Measurements from ENCODE around the gene ETFB.

The ETFB gene

DNA sequence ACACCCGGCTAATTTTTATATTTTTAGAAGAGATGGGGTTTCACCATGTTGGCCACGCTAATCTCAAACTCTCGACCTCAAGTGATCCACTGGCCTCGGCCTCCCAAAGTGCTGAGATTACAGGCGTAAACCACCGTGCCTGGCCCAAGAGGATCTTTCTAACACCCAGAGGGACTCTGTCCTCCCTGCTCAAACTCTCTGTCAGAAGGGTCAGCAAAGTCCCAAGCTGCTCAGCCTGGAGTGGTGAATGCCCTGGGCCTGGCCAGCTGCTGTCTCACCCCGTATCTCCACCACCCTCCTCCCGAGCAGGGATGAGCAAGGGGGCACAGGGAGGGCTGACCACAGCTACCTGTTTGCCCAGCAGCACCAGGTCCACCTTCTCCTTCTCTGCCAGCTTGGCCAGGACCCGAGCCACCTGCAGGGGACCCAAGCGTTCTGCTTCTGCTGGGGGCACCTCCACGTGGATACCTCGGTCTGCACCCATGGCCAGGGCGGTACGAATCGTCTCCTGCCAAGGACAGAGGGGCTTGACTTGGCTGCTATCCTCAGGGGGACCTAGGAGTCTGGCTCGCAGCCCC, 13.3 kb downstream of the ETFB start:
- no peak for DNase-seq (ENCODE audit: low read depth)
- H3K4me3 ChIP-seq (ENCODE audit: low read depth, low read length), result no peak overlapping the region
- in situ Hi-C loops (cut with HindIII; ENCODE audit: low sequenced_read_pairs), result no loop called here
- TF ChIP-seq, protein P1, sequence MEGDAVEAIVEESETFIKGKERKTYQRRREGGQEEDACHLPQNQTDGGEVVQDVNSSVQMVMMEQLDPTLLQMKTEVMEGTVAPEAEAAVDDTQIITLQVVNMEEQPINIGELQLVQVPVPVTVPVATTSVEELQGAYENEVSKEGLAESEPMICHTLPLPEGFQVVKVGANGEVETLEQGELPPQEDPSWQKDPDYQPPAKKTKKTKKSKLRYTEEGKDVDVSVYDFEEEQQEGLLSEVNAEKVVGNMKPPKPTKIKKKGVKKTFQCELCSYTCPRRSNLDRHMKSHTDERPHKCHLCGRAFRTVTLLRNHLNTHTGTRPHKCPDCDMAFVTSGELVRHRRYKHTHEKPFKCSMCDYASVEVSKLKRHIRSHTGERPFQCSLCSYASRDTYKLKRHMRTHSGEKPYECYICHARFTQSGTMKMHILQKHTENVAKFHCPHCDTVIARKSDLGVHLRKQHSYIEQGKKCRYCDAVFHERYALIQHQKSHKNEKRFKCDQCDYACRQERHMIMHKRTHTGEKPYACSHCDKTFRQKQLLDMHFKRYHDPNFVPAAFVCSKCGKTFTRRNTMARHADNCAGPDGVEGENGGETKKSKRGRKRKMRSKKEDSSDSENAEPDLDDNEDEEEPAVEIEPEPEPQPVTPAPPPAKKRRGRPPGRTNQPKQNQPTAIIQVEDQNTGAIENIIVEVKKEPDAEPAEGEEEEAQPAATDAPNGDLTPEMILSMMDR (IDR thresholded peaks at IDR 0.05; ENCODE audit: low read depth, low read length, missing control alignments), result no peak

DNA sequence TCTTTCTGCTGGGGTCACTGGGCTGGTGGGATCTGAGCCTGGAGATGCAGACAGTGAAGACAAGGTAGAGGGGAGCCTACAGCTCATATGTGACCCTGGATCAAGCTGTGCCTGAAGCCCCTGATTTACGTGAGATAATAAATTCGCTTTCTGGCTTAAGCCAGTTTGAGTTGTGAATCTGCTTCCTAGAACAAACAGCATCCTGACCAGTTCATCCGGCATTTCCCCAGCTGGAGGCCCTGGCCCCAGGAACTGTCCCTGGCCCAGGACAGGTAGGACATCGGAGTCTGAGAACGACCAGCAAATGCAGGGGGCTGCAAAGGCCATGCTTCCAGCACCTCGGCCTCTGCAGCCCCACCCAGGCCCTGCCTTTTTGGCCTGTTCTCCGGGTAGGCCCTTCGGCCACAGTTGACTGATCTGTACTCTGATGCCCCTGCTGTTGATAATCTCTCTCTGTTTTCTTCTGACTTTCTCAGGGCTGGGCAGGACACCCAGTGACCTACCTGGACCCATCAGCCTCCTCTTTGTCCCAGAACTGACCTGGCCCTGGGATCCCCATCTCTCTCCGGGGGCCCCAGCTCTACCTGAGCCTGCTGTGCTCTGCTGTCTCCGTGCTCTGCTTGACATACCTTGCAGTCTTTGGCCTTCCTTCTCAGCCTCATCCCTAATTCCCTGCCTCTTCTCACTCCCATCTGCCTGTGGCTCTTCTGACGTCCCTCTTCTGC, 14.8 kb downstream of the ETFB start:
- no peak overlapping the region for H3K4me3 ChIP-seq (ENCODE audit: low read depth, low read length)
- in situ Hi-C loops (cut with HindIII; ENCODE audit: low sequenced_read_pairs), result no loop called here
- TF ChIP-seq, protein P1 (IDR thresholded peaks at IDR 0.05; ENCODE audit: low read depth, low read length, missing control alignments), result no peak
- DNase-seq (ENCODE audit: low read depth), result no peak

DNA sequence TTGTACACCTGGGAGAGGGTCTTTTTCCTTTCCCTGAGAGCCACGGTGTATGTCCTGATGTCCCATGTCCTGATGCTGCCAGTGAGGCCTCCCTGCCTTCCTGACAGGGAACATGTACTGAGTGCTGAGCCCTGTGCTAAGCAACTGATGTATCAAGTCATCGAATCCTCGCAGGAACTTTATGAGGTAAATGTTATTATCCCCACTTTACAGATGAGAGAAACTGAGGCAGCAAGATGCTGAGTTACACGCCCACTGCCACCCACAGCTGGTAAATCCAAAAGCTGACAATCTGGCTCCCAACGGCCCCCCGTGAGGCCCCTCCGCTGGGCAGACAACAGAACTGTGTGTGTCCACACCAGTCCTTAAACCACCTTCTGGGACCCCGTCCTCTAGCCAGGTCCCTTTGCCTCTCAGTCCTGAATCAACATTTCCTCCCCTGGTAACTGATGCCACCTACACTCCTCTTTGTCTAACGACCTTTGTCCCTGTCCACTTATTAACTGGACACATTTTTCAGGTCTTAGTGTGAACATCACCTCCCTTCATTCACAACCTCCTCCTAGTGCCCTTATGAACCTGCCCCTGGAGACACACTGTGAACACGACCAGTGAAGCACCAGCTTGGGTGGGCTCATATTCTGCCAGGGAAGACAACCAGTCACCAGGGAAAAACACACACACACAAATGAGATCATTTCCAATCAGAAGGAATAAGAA, 18.8 kb downstream of the ETFB start:
- TF ChIP-seq, protein P1 (IDR thresholded peaks at IDR 0.05; ENCODE audit: low read depth, low read length, missing control alignments), result no peak
- H3K4me3 ChIP-seq (ENCODE audit: low read depth, low read length), result no peak overlapping the region
- in situ Hi-C loops (cut with HindIII; ENCODE audit: low sequenced_read_pairs), result no loop called here
- no peak for DNase-seq (ENCODE audit: low read depth)

DNA sequence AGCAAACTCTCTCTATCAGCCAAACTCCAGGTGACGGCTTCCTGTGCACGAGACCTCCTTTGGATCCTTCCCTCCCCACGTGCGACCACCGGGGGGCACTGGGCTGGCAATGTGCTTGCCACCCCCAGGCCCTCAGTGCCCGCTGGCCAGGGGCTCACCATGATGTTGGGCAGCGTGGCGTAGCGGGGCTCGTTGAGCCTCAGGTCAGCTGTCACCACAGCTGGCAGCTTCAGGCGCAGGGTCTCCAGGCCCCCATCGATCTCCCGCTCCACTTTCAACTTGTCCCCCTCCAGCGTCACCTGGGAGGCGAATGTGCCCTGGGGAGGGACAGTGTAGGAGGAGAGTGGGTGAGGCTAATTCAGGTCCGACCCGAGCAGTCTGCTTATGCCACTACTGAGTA, 19.4 kb downstream of the ETFB start:
- TF ChIP-seq, protein P1 (IDR thresholded peaks at IDR 0.05; ENCODE audit: low read depth, low read length, missing control alignments), result no peak
- DNase-seq (ENCODE audit: low read depth), result no peak
- no peak overlapping the region for H3K4me3 ChIP-seq (ENCODE audit: low read depth, low read length)
- in situ Hi-C loops (cut with HindIII; ENCODE audit: low sequenced_read_pairs), result no loop called here

DNA sequence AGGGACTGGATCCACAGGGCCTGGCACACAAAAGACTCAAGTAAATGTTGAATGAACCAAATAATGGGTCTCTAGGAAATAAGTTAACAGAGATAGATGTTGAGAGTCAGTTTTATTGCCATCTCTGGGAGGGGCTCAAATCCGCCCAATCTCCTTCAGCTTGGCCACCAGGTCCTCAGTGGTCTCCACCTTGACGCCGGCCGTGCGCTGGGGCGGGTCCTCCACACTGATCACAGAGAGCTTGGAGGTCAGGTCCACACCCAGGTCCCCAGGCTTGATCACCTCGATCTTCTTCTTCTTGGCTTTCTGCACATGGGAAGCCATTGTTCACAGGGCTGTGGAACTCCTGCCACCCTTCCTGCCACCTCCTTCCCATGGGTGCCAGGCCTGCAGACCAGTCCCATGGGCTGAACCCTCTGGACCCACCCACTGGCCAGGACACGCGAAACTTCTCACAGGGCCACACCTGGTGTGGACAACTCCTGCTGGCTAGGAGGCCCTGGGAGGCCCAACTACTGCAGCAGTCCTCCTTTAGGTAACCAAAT, 21.0 kb downstream of the ETFB start:
- TF ChIP-seq, protein P1 (IDR thresholded peaks at IDR 0.05; ENCODE audit: low read depth, low read length, missing control alignments), result no peak
- H3K4me3 ChIP-seq (ENCODE audit: low read depth, low read length), result no peak overlapping the region
- in situ Hi-C loops (cut with HindIII; ENCODE audit: low sequenced_read_pairs), result no loop called here
- DNase-seq (ENCODE audit: low read depth), result no peak

DNA sequence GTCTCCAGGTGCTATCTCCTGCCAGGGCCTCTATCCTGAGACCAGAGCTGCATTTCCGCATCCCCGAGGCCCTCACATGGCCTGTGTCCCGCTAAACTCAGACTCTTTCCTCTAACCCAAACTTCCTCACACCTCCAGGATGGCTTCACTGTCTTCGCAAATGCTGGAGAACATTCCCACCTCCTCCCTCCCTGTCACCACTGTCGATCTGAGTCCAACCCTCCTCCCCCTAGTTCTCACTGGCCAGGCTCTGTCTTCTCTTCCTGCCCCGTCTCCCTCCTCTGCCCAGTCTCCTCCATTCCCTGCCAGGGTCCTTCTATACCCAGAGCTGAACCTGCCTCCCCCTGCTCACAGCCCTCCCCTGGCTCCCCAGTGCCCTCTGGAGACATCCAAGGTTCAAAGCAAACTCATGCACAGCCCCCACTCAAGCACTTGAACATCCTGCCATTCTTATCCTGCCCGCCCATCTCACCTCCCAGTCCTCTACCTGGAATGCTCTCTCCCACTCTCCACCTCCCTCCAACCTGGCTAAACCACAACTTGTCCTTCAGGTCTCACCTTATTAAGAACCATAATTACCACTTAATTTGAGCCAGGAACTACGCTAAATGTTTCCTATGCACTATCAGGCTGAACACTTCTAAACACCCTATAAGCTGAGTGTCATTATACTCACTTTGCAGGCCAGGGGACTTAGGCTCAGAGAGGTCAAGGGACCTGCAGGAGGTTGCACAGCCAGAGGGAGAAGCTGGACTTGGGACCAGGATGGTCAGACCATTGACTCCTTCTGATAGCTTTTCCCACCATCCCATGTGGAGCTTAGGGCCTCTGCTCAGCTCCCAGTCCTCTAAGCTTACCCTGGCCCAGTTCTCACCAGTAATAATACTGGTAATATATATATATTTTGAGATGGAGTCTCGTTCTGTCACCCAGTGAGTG, 23.3 kb downstream of the ETFB start:
- in situ Hi-C loops (cut with HindIII; ENCODE audit: low sequenced_read_pairs), result no loop called here
- H3K4me3 ChIP-seq (ENCODE audit: low read depth, low read length), result no peak overlapping the region
- TF ChIP-seq, protein P1 (IDR thresholded peaks at IDR 0.05; ENCODE audit: low read depth, low read length, missing control alignments), result no peak
- DNase-seq (ENCODE audit: low read depth), result no peak

Measured in astrocyte of the cerebellum (primary cell).